GM12891 (cell line): ENCODE measurements around the gene EIF5A.

Experiments
- POLR2A ChIP-seq: IDR thresholded peaks from 2 replicates; pipeline ENCODE4 v1.6.1; 2011; ENCODE audit warnings: low read depth, low read length, control low read depth
- POLR2AphosphoS5 ChIP-seq: IDR thresholded peaks from 2 replicates; pipeline ENCODE4 v1.6.1; 2011; ENCODE audit warnings: low read depth, low read length, control low read depth
- SPI1 ChIP-seq: IDR thresholded peaks from 2 replicates; pipeline ENCODE4 v1.6.1; 2011; ENCODE audit warnings: low read depth, low read length, control low read depth
- TAF1 ChIP-seq: IDR thresholded peaks from 2 replicates; pipeline ENCODE4 v1.6.1; 2011; ENCODE audit warnings: low read depth, low read length, control low read depth

DNA sequence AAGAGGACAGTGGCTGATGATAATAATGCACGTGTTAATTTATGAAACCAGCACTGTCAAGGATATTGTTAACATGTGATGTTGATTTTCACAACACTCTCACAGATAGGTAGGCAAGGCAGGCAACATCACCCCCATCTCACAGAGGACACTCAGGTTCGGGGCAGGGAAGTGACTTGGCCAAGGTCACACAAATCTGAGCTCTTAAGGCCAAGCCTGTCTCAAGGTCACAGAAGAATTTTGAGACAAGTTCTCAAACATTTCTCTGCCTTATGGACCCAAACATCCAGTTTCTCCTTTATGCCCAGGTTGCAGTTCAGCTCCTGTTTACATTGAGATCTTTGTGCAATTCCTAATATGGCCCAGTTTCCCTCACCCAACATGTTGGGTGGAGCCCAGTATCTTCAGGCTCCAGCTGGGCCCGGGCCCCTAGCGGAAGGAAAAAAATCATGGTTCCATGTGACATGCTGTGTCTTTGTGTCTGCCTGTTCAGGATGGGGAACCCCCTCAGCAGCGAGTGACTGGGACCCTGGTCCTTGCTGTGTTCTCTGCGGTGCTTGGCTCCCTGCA lies 24.6 kb upstream of the EIF5A start:
- no peak for TF ChIP-seq POLR2A
- no peak for TF ChIP-seq TAF1
- TF ChIP-seq POLR2AphosphoS5 = no peak
- TF ChIP-seq SPI1 = no peak
